Measurements from ENCODE around the gene NANOS3. TPM values are rescaled to one million over a fixed set of nuclear protein-coding genes. Genes with fewer than 3 reads are reported as not detected.

The NANOS3 gene
- total and polyA plus RNA-seq, 2 of the 13 experiments (the other 11 are each of a cell fraction or from before 2014, with no cell fraction given), result 0.21 TPM; not detected in 1

GRCh38 chr19:13847407-13848339 is 29.3 kb upstream of the NANOS3 start (continued):
- TF ChIP-seq SOX13 (IDR thresholded peaks at IDR 0.05) (no peak), SOX13 (CRISPR knock-in tag; conservative IDR thresholded peaks at IDR 0.05 in 1 of 2, IDR thresholded peaks at IDR 0.05 in 1 of 2) (no peak; a peak in 1 of 4 replicates), KDM2A (CRISPR knock-in tag; IDR thresholded peaks at IDR 0.05; ENCODE audit: borderline replicate concordance, low read depth) (peak; percentile 81; the same call in 1 of the 2 replicates), HINFP (CRISPR knock-in tag; IDR thresholded peaks at IDR 0.05; ENCODE audit: low read depth) (no peak), ZNF225 (CRISPR knock-in tag; IDR thresholded peaks at IDR 0.05) (no peak), ZNF513 (CRISPR knock-in tag; conservative IDR thresholded peaks at IDR 0.05) (no peak), CREBL2 (CRISPR knock-in tag; IDR thresholded peaks at IDR 0.05; ENCODE audit: borderline replicate concordance) (no peak), ZMYM4 (CRISPR knock-in tag; IDR thresholded peaks at IDR 0.05) (no peak), ZMYM3 (CRISPR knock-in tag; IDR thresholded peaks at IDR 0.05) (peak; percentile 57), ZNF329 (CRISPR knock-in tag; IDR thresholded peaks at IDR 0.05; ENCODE audit: low read depth) (no peak), GFI1 (CRISPR knock-in tag; IDR thresholded peaks at IDR 0.05; ENCODE audit: borderline replicate concordance) (no peak), ZNF83 (CRISPR knock-in tag; IDR thresholded peaks at IDR 0.05; ENCODE audit: borderline replicate concordance) (no peak), ZNF770 (CRISPR knock-in tag; IDR thresholded peaks at IDR 0.05) (peak; percentile 98), FOSL1 (CRISPR knock-in tag; IDR thresholded peaks at IDR 0.05; ENCODE audit: borderline replicate concordance) (no peak), ZNF747 (CRISPR knock-in tag; IDR thresholded peaks at IDR 0.05; ENCODE audit: borderline replicate concordance) (no peak), NONO (IDR thresholded peaks at IDR 0.05) (no peak), NONO (CRISPR knock-in tag; conservative IDR thresholded peaks at IDR 0.05) (no peak), ZBTB10 (CRISPR knock-in tag; IDR thresholded peaks at IDR 0.05; ENCODE audit: borderline replicate concordance) (peak; percentile 82; the same call in 1 of the 2 replicates), SALL1 (CRISPR knock-in tag; IDR thresholded peaks at IDR 0.05) (no peak), SPEN (CRISPR knock-in tag; IDR thresholded peaks at IDR 0.05; ENCODE audit: low read depth) (no peak)

Data from HepG2 (cell line).